MM.1S (cell line): ENCODE results near the gene ZFAND6.

Experiments used
- CTCF ChIP-seq: fragments of 300-600 bp; sonication (generic); IDR thresholded peaks from 2 replicates; pipeline ENCODE4 v1.5.1; 2016; ENCODE audit warnings: antibody characterized with exemption, low read length, mixed read lengths
- EZH2 ChIP-seq: fragments of 300-600 bp; sonication (generic); optimal IDR thresholded peaks from 2 replicates; pipeline ENCODE3; 2017; ENCODE audit warnings: low read depth, mild to moderate bottlenecking, antibody characterized with exemption, low read length, mixed read lengths
- EZH2phosphoT487 ChIP-seq: fragments of 300-600 bp; sonication (generic); IDR thresholded peaks from 2 replicates; pipeline ENCODE4 v1.6.1; 2018; ENCODE audit warnings: antibody characterized with exemption, low read length

- TF ChIP-seq CTCF, result no peak
- no peak for TF ChIP-seq EZH2
- TF ChIP-seq EZH2phosphoT487, result no peak
These were observed 2.1 kb downstream of the ZFAND6 start for GRCh38 chr15:80061582-80061981.
